GM18519 (cell line): ENCODE results near the gene ANTXR2.
"Not testable (repeated sequence)": the region's sequence is repeated elsewhere in the genome, so short reads cannot be mapped to it uniquely, and the experiment has no call there.

Experiments
- ATAC-seq: cut with Tn5 transposase; IDR thresholded peaks from one replicate; pipeline ENCODE4 v1.9.1; 2021; ENCODE audit warnings: mild to moderate bottlenecking, moderate library complexity; ENCODE audit not compliant: unreplicated experiment, low FRiP score

ANTXR2 gene

DNA sequence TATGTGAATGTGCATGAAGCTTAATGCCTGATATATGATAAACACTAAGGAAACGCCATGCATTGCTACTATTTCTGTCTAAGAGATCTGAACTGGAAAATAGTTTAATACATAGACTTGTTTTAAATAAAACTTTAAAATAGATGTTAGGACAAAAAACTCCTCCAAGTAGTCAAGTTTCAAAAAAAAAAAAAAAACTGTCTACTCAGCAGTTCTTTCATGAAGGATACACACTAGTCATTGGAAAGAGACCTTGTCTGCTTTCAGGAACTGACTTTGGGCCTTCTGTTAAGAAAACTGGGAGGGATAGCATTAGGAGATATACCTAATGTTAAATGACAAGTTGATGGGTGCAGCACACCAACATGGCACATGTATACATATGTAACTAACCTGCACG, 138.4 kb downstream of the ANTXR2 start:
- no peak for ATAC-seq

- ATAC-seq: no peak
These were observed 145.1 kb downstream of the ANTXR2 start for GRCh38 chr4:79927931-79928330.

DNA sequence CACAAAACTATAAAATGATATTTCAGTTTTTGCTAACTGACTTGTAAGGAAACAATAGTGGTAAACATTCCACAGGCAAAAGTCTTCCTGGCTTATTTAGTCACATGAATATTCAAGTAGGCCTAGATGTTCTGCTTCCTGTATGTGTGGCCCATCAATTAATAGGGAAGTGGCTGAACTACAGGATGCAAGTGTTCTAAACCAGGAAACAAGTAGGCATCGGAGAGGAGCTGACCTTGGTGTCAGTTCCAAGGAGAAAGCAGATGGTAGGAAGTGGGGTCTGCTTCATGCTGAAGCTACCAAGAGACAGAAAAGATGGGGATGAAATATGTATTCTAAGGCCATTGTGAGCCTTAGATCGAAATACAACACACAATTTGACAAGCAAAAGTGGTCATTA, 149.7 kb downstream of the ANTXR2 start:
- no peak for ATAC-seq

- no peak for ATAC-seq
These were observed 151.0 kb downstream of the ANTXR2 start for GRCh38 chr4:79922011-79922410.

DNA sequence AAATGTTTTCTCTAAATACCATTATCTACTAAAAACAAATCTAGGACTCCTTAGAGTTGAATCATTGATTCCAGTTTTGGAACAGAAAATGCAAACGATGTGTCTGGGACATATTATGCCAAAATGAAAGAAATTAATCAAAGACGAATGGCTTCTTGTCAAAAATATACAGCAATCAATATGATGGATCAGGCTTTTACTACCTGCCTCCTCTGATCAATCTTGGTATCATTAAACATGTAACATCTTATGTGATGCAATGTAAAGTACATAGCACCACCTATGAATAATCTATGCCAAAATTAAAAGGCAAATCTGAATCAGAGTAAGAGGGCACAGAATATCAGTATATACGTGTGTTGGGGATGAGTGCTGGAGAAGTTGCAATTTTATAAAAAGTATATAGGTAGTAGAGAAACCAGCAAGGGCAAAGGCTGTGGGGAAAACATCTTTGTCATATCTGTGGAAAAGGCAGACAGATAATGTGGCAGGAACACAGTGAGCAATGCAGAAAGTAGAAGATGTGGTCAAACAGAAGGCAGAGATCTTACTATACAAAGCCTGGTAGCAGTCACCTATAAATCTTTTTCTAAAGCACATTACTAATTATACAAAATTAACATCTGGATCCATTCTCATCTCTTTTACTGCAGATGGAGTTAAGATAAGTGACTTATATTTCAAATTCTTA, 152.7 kb downstream of the ANTXR2 start:
- no peak for ATAC-seq

DNA sequence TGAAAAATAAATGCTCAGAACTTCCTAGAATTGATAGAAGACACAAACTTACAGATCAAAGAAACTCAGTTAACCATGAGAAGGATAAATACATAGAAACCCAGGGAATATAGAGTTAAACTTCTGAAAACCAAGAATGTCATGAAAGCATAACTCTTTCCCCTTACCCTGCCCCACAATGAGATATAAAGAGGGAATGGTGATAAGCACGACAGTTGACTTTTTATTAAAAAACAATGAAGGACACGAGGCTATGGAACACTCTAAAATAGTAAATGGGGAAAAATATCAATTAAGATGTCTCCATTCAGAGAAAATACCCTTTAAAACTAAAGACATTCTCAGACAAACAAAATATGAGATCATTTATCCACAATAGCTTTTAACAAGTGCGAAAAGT, 154.7 kb downstream of the ANTXR2 start:
- no peak for ATAC-seq

DNA sequence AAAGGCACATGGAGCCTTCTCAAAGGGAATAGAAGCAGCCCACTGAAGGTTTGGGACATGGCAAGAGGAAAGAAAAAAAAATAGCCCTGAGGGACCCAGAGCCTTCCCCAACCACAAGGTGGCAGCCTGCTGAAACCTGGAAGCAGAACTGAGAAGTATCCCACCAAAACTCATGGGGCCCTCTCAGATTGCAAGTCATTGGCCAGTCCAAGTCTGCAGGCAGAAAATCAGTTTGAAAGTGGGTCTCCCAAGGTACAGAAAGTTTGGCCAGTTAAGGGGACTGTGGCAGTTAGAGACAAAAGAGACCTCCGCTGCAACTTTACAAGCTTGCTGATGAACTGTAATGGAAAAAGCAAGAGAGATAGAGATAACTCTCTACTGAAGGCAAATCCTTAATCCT, 155.8 kb downstream of the ANTXR2 start:
- peak; percentile 69 for ATAC-seq

GRCh38 chr4:79915246-79915645, 157.8 kb downstream of the ANTXR2 start:
- no peak for ATAC-seq

DNA sequence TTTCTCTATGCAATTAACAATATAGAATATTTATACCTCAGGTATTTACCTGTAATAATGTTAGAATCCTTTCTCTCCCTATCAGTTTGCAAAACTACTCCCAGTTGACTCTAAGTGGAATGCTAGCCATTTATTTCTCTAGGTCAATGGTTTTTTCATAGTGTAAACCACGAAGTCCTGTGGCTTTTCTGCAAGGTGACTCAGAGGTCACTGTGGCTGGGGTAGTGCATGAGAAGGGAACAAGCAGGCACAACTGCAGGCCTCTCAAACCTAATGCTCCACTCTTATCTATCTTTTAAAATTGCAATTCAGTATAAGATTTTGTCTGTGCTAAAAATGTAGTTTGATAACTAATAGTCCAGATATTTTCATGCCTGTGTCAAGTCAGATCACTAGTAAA, 159.4 kb downstream of the ANTXR2 start:
- no peak for ATAC-seq

DNA sequence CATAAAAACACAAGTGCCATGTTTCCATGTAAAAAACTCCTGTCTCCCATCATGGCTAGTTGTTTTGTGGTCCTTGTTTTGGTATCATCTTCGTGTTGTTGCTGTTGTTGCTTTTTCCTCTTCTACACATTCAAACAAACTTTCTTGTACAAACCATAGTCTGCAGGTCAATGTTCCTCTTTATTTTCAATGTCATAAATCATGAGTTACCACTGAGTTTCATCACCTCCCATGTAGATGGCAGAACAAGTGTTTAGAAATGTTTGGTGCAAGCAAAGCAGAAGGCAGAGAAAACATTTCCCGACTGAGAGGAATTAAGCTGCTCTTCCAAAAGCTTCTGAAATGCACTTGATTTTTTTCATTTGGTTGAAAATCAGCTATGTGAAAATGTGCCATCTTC, 166.0 kb downstream of the ANTXR2 start:
- ATAC-seq: no peak

DNA sequence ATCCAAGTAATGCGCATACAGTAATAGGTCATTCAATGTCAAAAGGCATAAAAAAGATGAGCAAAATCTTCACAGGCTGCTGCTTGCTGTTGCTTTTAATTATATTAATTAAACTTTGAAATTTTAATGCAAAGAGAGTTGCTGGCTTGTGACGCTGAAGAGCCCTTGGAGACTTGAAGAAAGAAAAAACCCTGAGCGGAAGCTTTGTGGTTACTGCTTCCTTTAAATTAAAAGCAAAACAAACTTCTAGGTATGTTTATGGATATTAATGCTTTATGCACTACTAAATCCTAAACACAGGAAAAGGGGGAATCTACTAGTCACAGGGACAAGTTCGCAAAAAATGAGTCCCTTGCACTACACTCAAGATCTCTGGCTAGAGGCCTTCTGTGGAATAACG, 166.7 kb downstream of the ANTXR2 start:
- no peak for ATAC-seq

DNA sequence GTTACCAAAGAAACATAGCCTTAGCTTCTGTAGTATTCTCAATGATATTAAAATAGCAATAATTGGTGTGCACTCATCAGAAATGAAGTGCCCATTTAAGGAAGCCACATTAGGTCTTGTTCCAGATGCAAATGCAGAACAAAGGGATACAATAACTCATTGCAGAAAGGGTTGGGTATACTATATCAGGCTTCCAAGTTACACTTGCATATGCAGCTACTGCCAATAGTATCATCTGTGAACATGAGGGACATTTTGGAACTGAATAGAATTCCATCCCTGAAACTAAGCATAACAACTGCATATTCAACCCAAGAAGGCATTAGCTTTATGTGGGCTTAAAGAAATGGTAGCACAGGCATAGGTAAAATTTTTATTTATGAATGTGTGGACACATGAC, 167.8 kb downstream of the ANTXR2 start:
- ATAC-seq: no peak

GRCh38 chr4:79904331-79904730, 168.7 kb downstream of the ANTXR2 start:
- ATAC-seq: no peak

- ATAC-seq: no peak
These were observed 172.8 kb downstream of the ANTXR2 start for GRCh38 chr4:79900182-79900581.

GRCh38 chr4:79899481-79899880, 173.5 kb downstream of the ANTXR2 start:
- no peak for ATAC-seq

GRCh38 chr4:79898055-79898454, 175.0 kb downstream of the ANTXR2 start:
- ATAC-seq: no peak

DNA sequence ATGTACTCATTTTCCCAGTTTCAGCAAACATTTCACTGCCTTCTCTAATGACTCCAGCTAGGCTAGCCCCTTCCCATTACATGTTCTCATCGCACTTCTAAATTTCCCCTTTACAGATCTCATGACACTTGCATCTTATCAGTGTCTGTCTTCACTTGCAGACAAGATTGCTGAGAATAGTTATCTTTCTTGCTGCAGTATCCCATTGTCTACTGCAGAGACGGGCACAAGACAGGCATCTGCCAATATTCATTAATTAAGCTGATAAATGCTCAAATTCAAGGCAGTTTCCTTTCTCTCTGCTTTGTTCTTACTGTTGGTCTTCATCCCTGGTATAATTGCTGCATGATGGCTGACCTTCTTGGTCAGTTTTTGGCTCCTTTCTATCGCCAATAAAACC, 175.9 kb downstream of the ANTXR2 start:
- no peak for ATAC-seq

GRCh38 chr4:79893456-79893855, 179.6 kb downstream of the ANTXR2 start:
- ATAC-seq: no peak

- not testable (repeated sequence) for ATAC-seq
These were observed 184.0 kb downstream of the ANTXR2 start for GRCh38 chr4:79889026-79889425.

GRCh38 chr4:79886557-79886956, 186.5 kb downstream of the ANTXR2 start:
- ATAC-seq: no peak

- ATAC-seq: no peak
These were observed 187.0 kb downstream of the ANTXR2 start for GRCh38 chr4:79886021-79886420.

- no peak for ATAC-seq
These were observed 189.7 kb downstream of the ANTXR2 start for GRCh38 chr4:79883290-79883689.

DNA sequence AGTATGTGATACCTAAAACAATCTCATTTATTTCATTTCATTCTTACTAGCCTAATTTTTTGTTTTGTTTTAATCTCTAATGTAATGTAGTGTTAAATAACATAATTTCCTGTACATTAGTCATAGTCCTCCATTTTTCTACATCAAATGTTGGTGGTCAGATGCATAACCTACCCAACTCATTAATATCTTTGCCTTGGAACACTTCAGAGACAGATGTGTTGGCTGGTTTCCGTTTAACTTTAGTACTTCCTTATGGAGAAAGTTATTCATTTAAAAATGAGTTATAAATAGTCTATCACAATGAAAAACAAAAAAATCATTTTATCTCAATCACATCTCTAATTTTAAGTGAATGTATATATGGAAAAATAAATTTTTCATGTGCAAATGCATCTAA, 190.2 kb downstream of the ANTXR2 start:
- ATAC-seq: no peak
